Measurements from ENCODE around the gene MORN2.

DNA sequence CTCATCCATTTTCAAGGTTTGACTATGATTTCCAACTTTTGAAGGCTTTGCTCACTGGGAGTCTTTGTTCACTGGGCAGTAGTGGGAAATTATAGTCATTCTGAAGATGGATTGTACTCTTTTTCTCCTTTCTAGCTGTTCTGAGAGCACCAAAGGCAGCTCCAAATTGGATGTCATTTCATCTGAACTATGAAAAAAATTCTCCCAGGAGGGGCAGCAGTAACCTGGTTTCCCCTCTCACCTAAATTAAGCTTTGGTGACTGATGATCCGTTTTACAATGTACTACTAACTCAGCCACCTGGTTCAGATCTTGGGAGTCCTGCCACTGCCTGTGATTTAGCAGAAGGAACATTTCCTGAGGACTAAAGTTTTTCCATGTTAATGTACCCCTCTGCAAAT is 31.5 kb downstream of the MORN2 start:
- TF ChIP-seq, protein P1, sequence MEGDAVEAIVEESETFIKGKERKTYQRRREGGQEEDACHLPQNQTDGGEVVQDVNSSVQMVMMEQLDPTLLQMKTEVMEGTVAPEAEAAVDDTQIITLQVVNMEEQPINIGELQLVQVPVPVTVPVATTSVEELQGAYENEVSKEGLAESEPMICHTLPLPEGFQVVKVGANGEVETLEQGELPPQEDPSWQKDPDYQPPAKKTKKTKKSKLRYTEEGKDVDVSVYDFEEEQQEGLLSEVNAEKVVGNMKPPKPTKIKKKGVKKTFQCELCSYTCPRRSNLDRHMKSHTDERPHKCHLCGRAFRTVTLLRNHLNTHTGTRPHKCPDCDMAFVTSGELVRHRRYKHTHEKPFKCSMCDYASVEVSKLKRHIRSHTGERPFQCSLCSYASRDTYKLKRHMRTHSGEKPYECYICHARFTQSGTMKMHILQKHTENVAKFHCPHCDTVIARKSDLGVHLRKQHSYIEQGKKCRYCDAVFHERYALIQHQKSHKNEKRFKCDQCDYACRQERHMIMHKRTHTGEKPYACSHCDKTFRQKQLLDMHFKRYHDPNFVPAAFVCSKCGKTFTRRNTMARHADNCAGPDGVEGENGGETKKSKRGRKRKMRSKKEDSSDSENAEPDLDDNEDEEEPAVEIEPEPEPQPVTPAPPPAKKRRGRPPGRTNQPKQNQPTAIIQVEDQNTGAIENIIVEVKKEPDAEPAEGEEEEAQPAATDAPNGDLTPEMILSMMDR (IDR thresholded peaks at IDR 0.05; ENCODE audit: low read length), result no peak
- no peak for TF ChIP-seq EZH2 (optimal IDR thresholded peaks at IDR 0.05; ENCODE audit: low read depth, low read length)
